ENCODE results near the gene SLC10A1.
"Not testable (repeated sequence)": the region's sequence is repeated elsewhere in the genome, so short reads cannot be mapped to it uniquely, and the experiment has no call there.

SLC10A1 gene

DNA sequence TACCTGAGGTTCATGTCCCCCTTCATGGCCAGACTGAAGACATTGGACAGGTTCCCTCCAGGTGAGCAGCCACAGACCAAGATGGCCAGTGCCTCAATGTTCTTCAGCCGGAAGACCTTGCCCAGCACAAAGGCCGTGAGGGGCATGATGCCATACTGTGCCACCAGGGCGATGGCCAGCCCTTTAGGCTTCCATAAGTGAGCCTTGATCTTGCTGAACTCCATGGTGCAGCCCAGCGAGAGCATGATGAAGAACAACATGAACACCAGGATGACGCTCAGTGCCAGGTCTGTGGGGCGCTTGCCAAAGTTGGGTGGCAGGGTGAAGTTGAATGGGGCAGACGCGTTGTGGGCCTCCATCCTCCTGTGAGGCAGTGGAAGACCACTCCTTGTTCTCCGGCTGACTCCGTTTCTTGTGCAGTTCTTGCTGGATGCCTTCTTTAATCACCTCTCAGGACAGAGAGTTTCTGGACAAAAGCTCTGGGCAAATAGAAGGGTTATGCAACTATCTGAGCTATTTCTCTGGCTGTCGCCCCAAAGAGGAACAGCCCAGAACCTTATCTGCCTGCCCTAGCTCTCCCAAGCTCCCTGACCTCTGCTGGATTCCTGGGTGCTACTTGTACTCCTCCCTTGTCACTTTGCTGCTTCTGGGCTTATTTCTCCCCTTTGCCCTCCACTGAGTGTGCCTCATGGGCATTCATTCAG lies at the start of gene SLC10A1:
Gene SLC10A1 (minus strand): TSS at position 445 of the 704 bp plus-strand sequence. CDS start 86 bp downstream, at position 359.
- no peak for DNase-seq (ENCODE audit: low spot score)

DNA sequence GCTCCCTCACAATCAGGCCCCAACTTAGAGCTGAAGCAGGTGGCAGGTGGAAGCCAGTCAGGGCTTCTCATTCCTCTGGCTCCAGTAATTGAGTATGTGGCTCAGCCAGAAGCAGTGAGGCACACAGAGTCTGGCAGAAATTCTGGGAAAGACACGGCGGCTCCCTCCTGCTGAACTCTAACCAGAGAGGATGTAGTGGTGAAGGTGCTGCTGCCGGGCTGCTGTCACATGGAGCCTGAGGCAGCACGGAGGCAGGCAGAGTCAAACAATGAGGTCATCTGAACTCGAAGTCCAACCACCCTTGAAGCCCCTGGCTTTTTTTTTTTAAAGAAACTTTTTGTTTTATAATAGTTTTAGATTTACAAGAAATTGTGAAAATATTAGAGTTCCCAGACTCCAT lies 48.7 kb upstream of the SLC10A1 start:
- no peak for DNase-seq (ENCODE audit: low spot score)

DNA sequence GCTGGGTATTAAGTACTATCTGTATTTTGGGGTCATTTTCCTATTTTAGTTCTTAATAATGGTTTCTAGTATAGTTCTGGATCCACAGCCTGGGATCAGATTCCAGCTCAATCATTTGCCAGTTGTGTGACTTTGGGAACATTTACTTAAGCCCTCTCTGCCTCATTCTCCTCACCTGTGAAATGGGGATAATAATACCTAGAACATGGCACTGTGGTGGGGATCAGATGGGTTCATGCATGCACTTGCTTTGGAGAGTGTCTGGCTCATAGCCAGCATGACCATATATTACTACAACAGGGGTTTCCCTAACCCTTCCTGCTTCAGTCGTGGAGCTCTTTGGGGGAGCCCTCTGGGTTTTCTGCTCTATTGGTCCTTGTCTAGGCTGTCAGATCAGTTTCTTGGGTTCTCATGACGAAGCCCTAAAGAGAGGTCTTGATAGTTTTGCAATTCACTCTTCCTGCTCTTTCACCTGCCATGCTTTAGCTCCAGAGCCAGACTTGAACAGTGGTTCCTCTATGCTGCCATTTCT lies 48.1 kb upstream of the SLC10A1 start:
- DNase-seq (ENCODE audit: low spot score) = no peak

DNA sequence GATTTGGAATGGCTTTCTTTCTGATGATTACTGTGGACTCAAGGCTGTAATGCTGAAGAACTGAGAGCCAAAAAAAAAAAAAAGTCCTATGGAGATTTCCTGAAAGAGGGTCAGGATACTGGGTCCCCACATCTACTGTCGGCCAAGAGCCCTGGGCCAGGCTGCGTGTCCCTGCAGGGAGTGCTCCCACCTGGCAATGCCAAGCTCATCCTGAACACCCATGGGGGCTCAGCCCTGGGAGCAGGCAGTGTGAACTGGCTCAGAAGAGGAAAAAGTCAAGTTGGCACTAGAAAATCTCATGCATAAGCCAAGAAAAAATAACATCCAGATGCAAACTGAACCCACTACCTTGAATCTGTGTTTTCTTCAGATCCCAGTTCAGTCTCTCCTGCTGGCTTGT lies 47.1 kb upstream of the SLC10A1 start:
- no peak for DNase-seq (ENCODE audit: low spot score)

DNA sequence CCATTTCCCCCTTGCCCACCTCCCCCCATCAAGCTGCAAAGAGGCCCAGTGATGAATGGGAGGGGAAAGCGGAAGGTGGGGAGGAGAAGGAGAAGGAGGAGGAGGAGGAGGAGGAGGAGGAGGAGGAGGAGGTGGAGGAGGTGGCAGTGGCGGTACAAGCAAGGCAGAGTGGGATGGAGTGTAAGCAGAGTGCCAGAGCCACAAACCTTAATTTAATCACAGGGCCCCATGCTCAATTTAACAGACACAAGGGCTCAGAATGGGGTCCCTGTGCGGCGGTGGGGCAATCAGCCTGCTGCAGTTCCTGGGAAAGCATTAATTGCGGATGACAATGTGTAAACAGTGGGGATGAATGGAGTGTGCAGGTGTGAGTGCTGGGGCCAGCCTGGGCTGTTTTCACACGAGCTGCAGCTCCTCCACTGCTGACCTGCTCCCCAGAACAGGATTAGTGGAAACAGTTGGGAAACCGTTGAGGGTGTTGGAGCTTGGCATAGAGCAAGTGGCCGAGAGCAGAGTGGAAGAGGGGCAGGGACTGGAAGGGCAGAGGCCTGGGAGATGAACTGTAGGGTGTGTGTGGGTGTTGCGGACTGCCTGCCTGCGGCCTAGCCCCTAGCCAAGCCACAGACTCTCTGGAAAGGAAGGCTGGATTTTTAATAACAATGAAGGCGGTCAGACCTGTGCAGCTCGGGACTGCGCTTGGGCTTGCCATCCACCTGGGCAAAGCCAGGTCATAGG lies 45.8 kb upstream of the SLC10A1 start:
- DNase-seq (ENCODE audit: low spot score) = no peak

DNA sequence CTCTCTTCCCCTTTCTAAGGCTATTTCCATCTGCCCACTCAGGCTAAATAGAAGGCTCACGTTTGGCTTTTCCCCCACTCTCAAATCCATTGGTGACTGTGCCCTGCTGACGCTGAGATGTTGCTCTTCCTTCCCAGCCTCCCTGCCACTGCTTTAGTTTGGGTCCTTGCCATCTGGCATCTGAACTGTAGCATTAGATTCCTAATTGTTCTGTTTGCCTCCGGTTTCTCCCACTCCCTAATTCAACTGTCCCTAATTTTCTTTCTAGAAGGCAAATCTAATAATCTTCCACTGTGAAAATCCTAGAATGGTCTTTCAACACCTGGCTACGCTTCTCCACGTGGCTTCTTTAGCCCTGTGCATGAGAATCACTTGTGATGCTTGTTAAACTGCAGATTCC lies 44.6 kb upstream of the SLC10A1 start:
- no peak for DNase-seq (ENCODE audit: low spot score)

DNA sequence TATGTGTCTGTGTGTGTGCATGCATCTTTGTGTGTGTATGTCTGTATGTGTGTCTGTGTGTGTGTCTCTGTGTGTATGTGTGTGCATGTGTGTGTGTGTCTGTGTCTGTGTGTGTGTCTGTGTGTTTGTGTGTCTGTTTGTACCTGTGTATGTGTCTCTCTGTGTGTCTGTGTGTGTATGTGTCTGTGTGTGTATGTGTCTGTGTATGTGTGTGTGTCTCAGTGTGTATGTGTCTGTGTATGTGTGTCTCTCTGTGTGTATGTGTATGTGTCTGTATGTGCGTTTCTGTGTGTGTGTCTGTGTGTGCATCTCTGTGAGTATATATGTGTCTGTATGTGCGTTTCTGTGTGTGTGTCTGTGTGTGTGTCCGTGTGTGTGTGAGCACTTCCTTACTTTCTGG lies 42.6 kb upstream of the SLC10A1 start:
- no peak for DNase-seq (ENCODE audit: low spot score)

DNA sequence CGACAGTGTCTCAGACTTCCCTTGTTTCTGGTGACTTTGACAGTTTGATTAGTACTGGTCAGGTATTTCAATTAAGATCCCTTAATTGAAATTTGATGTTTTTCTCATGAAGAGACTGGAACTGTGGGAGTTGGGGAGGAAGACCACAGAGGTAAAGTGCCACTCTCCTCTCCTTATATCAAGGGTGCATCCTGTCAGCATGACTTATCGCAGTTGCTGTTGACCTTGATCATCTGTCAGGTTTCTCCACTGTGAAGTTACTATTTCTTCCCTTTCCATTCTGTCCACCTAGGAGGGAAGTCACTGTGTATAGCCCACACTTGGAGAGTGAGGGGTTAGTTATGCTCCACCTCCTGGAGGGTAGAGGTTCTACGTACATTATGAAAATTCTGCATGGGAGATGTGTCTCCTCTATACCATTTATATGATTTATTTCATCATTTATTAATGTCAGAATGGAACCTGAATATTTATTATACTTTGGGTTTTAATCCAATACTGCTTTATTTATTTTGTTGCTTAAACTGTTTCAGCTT lies 41.9 kb upstream of the SLC10A1 start:
- DNase-seq (ENCODE audit: low spot score) = no peak

DNA sequence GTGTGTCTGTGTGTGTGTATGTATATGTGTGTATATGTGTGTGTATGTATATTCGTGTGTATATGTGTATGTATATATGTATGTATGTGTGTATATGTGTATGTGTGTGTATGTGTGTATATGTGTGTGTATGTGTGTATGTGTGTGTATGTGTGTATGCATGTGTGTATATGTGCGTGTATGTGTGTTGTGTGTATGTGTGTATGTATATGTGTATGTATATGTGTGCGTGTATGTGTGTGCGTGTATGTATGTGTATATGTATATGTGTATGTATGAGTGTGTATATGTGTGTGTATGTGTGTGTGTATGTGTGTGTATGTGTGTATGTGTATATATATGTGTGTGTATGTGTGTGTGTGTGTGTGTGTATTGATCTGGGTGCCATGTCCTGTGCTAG lies 31.8 kb upstream of the SLC10A1 start:
- DNase-seq (ENCODE audit: low spot score) = no peak

DNA sequence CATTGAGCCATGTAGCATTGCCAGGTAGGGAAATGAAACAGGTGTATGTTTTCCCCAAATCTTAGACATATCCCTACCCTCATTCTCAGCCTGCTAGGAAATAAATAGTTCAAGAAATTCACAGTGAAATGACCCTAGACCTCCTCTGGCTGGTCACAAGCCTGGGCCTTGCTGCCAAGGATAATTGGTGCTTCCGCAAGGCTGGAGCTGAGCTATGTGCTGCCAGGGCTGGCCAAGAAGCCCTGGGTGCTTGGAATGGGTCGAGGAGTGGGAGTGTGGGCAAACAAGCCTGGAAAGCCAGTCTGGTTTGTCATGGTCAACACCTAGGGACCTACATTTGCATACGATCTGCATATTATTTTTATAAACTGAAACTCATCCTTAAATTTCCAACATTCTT lies 31.3 kb upstream of the SLC10A1 start:
- DNase-seq (ENCODE audit: low spot score) = peak; percentile 23

DNA sequence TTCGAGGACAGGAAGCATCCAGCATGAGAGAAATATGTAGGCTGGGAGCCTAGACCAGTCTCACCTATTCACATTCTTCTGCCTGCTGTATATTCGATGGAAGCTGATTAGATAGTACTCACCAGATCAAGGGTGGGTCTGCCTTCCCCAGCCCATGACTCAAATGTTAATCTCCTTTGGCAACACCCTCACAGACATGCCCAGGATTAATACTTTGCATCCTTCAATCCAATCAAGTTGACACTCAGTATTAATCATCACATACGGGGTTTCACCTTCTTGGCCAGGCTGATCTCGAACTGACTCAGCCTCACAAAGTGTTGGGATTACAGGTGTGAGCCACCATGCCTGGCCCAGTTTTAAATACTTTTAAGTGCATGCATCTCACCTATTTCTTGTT lies 30.5 kb upstream of the SLC10A1 start:
- DNase-seq (ENCODE audit: low spot score) = no peak

DNA sequence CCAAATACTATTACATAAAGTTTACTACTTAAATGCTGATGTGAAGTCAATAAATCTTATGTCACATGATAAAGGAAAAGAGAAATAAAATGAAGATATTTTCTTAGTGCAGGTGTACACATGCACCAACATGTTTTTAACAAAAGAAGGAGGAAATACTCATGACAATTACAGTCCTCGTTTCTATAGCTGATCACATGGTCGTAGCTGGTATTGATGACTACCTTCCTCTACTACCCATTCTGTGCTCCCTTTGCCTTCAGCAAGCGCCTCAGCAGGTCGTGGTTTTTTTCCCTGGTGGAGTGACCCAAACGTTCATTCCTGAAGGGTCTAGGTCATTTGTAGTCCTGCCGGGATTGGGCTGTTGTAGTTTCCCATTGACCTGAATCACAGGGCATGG lies 25.4 kb upstream of the SLC10A1 start:
- DNase-seq (ENCODE audit: low spot score) = no peak

DNA sequence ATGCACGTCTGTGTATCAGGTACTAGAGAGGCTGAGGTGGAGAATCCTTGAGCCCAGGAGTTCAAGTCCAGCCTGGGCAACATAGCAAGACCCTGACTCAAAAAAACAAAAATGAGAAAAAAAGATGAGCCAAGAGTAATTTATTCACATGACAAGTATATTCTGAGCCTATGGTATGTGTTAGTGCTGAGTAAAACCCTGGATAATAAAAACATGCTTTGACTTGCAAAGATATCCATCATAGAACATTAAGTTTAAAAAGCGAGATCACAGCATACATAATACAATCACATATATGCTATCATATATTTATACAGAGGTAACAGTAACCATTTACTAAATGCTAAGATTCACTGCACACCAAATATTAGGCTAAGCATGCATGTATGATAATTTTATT lies 23.9 kb upstream of the SLC10A1 start:
- DNase-seq (ENCODE audit: low spot score) = no peak

DNA sequence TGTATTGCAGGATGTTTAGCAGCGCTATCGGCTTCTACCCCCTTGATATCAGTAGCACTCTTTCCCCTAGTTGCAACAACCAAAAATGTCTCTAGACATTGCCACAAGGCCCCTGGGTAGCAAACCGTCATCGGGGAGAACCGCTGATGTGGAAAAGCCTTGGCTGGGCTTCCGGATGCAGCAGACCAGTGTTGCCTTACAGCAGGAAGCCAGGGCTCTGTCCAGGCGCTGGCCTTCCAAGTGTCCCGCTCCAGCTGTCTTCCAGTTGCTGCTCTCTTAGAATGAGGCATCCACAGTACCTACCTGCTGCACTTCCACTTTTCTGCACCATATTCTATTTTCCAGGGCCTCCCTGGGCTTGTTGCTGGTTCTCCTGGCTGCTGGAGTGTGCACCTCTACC lies 22.6 kb upstream of the SLC10A1 start:
- no peak for DNase-seq (ENCODE audit: low spot score)

DNA sequence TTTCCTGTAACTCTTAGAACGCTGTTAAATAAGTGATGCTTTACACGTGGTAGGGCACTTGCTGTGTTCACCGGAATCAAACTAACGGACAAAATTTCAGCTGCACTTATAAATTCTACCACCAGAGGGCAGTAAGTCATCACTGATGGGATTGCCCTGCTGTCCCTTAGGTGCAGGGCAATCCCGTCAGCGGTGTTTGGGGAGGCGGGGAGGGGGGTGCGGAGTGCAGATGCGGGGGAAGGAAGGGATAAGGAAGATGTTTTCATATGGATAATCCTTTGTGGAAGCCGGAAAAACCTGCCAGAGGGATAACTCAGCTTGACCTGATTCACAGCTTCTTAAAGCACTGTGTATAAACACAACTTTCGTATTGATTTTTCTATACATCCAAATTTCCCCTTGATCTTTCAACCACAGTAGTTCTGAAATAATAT lies 21.7 kb upstream of the SLC10A1 start:
- DNase-seq (ENCODE audit: low spot score) = peak; percentile 45

DNA sequence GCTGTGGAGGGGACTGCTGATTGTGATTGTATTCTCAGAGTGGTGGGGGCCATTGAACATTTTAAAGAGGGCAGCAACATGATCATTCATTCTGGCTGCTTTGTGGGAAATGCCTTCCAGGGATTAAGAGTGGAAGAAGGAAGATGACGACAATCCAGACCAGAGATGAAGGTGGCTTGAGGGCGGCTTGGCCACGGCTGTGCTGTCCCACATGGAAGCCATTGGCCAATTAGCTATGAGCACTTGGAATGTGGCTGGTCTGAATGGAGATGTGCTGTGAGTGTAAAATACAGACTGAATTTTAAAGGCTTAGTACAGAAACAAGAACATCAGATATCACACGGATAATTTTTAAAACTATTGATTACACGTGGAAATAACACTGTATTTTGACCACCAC lies 19.2 kb upstream of the SLC10A1 start:
- DNase-seq (ENCODE audit: low spot score) = no peak

DNA sequence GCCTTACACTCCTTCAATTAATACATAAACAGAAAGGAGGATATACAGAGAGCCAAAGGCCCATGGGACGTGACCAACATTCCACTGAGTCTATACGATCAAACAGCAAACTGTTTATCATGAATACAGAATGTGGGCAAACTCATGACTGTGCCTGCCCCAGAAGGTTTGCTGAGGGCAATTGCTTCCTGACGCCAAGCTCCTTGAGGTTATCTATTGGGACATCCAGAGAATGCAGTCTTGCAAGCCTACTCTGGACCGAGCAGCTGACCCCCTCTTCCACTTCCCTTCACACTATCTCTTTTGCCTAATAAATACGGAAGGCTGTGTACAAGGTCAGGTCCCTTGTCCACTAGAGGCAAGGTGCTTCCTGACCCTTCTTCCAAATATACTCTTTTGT lies 18.5 kb upstream of the SLC10A1 start:
- DNase-seq (ENCODE audit: low spot score) = no peak

DNA sequence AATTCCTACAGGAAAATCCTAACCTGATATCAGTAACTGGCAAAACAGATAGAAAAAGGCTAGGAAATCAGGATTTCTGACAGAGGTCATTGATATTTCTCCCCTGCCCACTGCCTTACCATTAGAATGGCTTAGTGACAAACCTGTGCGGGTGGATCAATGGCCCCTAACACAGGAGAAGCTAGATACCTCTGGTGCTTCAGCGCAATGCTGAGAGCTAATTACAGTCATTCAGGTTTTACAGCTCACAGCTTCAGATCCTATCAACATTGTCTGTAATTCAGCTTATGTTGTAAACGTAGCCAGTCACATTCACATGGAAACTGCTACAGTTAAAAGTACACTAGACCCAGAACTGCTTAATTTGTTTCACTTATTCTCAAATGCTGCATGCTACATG lies 17.4 kb upstream of the SLC10A1 start:
- no peak for DNase-seq (ENCODE audit: low spot score)

DNA sequence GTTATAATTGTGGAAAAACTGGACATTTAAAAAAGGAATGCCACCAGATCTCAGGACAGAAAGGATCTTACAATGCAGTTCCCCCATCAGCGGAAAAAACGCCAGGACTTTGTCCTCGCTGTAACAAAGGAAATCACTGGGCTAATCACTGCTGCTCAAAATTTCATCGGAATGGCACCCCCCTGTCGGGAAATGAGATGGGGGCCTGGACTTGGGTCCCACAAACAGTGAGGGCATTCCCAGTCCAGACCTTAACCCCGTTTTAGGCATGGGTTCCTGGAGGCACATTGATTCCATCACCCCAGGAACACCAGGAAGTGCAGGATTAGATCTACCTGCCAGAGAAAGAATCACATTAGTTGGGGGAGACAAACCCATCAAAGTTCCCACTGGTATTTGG lies 16.3 kb upstream of the SLC10A1 start:
- not testable (repeated sequence) for DNase-seq (ENCODE audit: low spot score)

DNA sequence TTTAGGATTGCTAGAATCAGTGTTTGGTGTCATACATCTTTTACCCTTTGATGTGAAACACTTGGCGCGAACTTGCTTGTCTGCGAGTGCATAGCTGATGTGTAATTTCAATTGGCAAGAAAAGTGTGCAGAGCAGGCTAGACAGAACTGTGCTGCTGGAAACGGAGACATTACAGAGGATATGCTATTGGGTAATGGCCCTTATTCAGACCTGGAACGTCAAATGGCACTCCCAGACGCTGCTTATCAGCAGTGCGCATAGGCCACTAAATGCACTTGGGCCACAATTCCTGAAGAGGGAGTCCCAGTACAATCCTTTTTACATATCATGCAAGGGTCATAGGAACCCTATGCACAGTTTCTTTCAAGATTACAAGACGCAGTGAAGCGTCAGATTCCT lies 15.7 kb upstream of the SLC10A1 start:
- DNase-seq (ENCODE audit: low spot score) = no peak

DNA sequence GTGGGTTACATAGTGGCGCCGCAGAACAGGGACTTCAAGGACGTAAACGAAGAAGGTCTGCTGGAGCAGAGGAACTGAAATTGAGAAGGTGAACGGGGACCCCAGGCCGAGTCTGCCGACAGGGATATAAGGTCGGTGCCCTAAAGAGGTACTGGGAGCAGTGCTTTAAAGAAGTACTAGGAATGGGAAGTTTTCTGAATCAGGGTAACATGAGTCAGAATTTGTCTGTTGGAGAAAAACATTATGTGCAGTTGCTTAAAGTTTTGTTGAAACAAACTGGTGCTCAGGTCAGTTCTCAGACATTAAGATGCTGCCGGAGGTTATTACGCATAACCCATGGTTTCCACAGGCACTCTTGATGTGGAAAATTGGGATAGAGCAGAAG lies 14.8 kb upstream of the SLC10A1 start:
- no peak for DNase-seq (ENCODE audit: low spot score)

DNA sequence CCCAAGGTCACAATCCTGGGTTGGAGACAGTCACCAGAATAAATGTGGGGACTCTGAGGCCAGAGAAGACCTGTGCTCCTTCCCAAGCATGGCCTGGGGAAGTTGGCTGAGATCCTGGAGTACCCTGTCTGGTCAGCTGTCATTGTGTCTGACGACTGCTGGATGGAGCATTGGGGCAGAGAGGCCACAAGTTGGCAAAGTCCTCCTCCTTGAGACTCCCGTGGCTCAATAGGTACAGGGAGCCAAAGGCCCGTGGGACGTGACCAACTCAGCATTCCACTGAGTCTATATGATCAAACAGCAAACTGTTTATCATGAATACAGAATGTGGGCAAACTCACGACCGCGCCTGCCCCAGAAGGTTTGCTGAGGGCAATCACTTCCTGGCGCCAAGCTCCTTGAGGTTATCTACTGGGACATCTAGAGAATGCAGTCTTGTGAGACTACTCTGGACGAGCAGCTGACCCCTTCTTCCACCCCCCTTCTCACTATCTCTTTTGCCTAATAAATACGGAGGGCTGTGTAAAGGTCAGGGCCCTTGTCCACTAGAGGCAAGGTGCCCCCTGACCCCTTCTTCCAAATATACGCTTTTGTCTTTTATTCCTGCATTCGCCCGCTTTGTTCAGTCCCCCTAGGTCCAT lies 14.3 kb upstream of the SLC10A1 start:
- DNase-seq (ENCODE audit: low spot score) = no peak
